PFSK-1 (cell line): ENCODE measurements around the gene LRRC4B.

Source experiments
- FOXP2 ChIP-seq: optimal IDR thresholded peaks from 2 replicates; pipeline ENCODE3; 2011; ENCODE audit warnings: borderline replicate concordance, control low read depth, inconsistent platforms; ENCODE audit not compliant: insufficient read depth; ENCODE audit errors: extremely low read length, extremely low read depth
- POLR2AphosphoS5 ChIP-seq: IDR thresholded peaks from 2 replicates; pipeline ENCODE4 v1.6.1; 2012; ENCODE audit warnings: low read depth, mild to moderate bottlenecking, control low read depth, low read length, moderate library complexity
- SIN3A ChIP-seq: IDR thresholded peaks from 2 replicates; pipeline ENCODE4 v1.6.1; 2012; ENCODE audit warnings: mild to moderate bottlenecking, low read length, moderate library complexity, borderline replicate concordance; ENCODE audit not compliant: insufficient read depth
- TAF1 ChIP-seq: IDR thresholded peaks from 2 replicates; pipeline ENCODE4 v1.6.1; 2012; ENCODE audit warnings: low read length, control low read depth, borderline replicate concordance; ENCODE audit not compliant: insufficient read depth
- TF ChIP-seq, protein P1 (sequence below), 2 experiments: IDR thresholded peaks; 2 replicates each; pipeline versions ENCODE4 v1.6.1 to v1.8.0; 2011 to 2012; ENCODE audit warnings: low read depth in 2 of 2, low read length in 2 of 2, control low read depth in 1 of 2, inconsistent platforms in 1 of 2, mild to moderate bottlenecking in 1 of 2, moderate library complexity in 1 of 2; ENCODE audit not compliant: insufficient read depth in 1 of 2

Gene LRRC4B

DNA sequence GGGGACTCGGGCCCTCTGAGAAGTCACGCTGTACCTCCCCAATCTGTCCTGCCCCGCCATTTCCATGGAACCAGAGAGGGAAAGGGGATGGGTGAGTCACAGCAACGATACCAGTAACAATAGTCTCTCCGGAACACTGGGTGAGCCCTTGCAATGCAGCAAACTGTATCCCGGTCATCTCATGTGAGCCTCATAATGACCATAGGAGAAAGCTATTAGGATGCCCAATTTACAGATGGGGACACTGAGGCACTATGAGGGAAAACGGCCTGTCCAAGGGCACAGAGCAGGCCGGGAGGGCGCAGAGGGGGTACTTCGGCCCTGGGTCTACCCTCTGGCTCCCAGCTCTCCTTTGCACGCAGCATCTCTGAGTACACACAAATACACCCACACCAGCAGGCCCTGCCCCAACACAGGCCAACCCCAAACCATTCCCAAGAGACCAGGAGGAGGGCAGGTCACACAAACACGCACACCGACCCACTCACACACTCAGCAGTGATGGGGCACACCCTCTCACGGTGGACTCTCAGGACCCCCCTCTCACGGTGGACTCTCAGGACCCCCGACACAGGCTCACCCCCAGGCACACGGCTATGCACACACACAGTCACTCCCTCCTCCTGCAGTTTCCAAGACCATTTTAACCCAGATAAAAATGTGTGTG is 18.2 kb downstream of the LRRC4B start:
- TF ChIP-seq FOXP2 (no peak), TAF1 (no peak), POLR2AphosphoS5 (no peak), SIN3A (no peak)
- TF ChIP-seq, protein P1, sequence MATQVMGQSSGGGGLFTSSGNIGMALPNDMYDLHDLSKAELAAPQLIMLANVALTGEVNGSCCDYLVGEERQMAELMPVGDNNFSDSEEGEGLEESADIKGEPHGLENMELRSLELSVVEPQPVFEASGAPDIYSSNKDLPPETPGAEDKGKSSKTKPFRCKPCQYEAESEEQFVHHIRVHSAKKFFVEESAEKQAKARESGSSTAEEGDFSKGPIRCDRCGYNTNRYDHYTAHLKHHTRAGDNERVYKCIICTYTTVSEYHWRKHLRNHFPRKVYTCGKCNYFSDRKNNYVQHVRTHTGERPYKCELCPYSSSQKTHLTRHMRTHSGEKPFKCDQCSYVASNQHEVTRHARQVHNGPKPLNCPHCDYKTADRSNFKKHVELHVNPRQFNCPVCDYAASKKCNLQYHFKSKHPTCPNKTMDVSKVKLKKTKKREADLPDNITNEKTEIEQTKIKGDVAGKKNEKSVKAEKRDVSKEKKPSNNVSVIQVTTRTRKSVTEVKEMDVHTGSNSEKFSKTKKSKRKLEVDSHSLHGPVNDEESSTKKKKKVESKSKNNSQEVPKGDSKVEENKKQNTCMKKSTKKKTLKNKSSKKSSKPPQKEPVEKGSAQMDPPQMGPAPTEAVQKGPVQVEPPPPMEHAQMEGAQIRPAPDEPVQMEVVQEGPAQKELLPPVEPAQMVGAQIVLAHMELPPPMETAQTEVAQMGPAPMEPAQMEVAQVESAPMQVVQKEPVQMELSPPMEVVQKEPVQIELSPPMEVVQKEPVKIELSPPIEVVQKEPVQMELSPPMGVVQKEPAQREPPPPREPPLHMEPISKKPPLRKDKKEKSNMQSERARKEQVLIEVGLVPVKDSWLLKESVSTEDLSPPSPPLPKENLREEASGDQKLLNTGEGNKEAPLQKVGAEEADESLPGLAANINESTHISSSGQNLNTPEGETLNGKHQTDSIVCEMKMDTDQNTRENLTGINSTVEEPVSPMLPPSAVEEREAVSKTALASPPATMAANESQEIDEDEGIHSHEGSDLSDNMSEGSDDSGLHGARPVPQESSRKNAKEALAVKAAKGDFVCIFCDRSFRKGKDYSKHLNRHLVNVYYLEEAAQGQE (IDR thresholded peaks at IDR 0.05; ENCODE audit: insufficient read depth in 1 of 2, low read depth in 2 of 2, low read length in 2 of 2) = no peak

DNA sequence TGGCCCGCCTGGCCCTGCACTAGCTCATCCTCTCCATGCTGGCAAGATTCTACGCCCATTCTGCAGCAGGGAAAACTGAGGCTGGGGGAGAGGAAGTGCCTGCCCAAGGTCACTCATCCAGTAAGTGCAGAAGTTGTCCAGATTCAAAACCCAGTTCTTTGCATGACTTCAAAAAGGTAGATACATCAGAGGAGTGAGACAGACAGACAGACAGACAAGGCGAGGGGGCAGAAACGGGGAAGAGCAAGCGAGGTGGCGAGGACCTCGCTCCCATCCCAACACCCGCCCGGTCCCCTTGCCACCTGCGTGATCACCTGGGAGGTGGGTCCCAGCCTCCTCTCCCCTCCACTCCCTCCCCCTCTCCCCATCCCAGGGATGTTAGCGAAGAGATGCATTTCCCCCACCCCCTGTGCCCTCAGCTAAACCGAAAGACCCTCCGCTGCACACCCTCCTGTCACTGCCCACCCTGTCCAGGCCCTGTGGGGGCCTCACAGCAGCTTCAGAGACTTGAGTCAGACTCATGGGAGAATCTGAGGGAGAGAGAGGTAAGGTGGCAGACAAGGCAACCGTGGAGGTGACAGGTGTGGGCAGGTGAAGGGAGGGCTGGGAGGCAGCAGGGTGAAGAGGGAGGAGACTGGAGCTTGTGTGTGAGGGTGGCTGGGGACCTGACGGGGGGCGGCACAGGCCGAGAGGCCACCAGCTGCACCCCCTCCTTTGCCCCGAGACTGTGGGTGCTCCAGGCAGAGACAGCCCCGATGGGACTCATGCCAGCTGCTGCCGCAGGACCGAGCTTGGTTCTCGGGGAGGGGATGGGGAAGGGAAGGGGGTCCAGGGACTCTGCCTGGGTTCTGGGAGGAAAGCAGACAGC is 18.9 kb downstream of the LRRC4B start:
- TF ChIP-seq, protein P1 (IDR thresholded peaks at IDR 0.05; ENCODE audit: insufficient read depth in 1 of 2, low read depth in 2 of 2, low read length in 2 of 2) = no peak
- no peak for TF ChIP-seq SIN3A
- no peak for TF ChIP-seq TAF1
- no peak for TF ChIP-seq FOXP2
- no peak for TF ChIP-seq POLR2AphosphoS5

DNA sequence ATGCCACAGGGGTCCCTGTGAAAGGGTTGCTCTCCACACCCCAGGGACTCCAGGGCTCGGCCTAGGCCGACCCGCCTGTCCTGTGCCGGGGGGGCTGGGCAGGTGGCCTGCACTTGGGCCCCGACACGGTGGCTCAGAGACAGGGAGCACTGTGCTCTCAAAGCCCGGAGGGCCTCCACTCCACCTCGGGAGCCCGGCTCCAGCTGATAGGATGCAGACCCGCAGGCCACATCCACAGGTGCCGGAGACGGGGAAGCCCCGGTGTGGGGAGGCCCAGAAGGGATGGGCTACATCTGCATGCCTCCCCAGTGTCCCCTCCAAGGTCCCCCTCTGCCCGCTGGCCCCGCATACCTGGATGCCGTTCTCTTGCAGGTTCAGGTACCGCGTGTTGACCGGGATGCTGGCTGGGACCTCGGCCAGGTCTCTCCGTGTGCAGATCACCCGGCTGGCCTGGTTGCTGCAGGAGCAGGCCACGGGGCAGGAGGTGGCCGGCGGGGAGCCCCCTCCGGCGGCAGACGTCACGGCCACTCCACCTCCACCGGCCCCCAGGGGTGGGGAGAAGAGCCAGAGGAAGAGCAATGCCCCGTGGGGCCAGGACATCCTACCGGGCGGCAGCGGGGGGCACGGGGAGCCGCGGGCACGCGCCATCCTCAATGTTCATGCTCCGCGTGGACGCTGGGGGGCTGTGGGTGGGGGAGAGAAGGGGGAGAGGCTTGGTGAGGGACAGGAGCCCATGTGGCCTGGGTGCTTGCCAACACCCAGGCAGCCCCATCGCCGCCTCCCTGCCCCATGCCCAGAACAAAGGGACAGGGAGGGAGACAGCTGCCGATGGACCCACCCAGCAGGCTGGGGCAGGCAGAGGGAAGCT is 19.8 kb downstream of the LRRC4B start:
- TF ChIP-seq SIN3A (no peak), TAF1 (no peak)
- TF ChIP-seq, protein P1 (IDR thresholded peaks at IDR 0.05; ENCODE audit: insufficient read depth in 1 of 2, low read depth in 2 of 2, low read length in 2 of 2) = no peak

DNA sequence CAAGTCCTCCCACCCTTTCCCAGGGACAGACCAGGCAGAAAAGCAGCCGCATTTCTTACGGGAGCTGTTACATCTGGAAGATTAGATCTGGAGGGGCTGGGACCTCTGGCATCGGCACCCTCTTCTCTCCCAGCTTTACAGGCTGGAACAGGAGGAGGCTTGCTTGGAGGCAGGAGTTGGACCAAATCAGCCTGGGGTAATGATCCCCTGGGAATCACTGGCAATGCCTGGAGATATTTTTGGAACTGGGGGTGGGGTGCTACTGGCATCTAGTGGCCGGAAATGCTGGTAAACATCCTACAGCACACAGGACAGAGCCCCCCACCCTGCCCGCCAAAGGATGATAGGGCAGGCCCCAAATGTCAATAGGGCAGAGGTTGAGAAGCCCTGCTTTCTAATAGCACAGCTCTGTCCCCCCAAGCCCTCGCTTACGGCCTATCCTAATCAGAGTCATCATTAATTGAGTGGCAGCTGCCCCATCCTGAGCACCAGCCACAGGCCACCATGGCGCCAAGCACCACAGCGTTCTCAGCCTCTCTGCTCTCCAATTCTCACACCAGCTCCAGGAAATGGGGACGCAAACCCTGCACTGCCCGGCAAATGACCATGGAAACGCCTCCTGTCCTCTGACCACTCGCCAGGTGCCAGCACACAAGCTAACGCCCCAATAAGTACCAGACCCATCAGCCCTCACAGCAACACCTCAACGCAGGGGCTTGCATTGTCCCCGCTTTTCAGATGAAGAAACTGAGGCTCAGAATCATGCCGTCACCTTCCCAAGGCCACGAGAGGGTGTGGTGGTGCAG is 20.6 kb downstream of the LRRC4B start:
- TF ChIP-seq, protein P1 (IDR thresholded peaks at IDR 0.05; ENCODE audit: insufficient read depth in 1 of 2, low read depth in 2 of 2, low read length in 2 of 2) = no peak
